A673 (cell line): ENCODE measurements around the gene CHRNA3. TPM values are rescaled to one million over a fixed set of nuclear protein-coding genes. Genes with fewer than 3 reads are reported as not detected.
A peak's percentile ranks its signal among the peaks of the same experiment; 100 is the strongest.

Source experiments
- BruUV-seq: library from RNA; stranded (reverse); fragments of 400-500 nt; replicated peaks from 2 replicates; lab custom pipeline; 2021; lab: Mats Ljungman, UMichigan
- CTCF ChIA-PET: fragments of 300-600 bp; sonication (Branson Sonifier 250); formaldehyde crosslinking; loops from one replicate; lab custom pipeline; 2022; ENCODE audit warnings: antibody characterized with exemption; lab: Charles Lee
- POLR2A ChIA-PET: fragments of 300-600 bp; sonication (Branson Sonifier 250); formaldehyde crosslinking; loops from one replicate; lab custom pipeline; 2022; ENCODE audit warnings: antibody characterized with exemption; ENCODE audit not compliant: low non-redundant PET; lab: Charles Lee
- DNase-seq: peaks from one replicate; pipeline ENCODE4 v3.0.0-alpha.2; 2015; ENCODE audit warnings: low spot score
- H3K27ac ChIP-seq: fragments of 200-600 bp; sonication (generic); 2 replicates; pipeline ENCODE4 v1.5.1; 2016; ENCODE audit warnings: mixed run types, low read depth, mild to moderate bottlenecking, mixed read lengths, antibody characterized with exemption, low read length; ENCODE audit not compliant: poor library complexity, severe bottlenecking
- H3K27me3 ChIP-seq: fragments of 200-600 bp; sonication (generic); replicated peaks from 2 replicates; pipeline ENCODE4 v1.6.1; 2017; ENCODE audit warnings: mixed run types, low read depth, mild to moderate bottlenecking, mixed read lengths, antibody characterized with exemption, low read length; ENCODE audit not compliant: insufficient read depth, poor library complexity
- H3K36me3 ChIP-seq: fragments of 200-600 bp; sonication (generic); 2 replicates; pipeline ENCODE4 v1.6.1; 2016; ENCODE audit warnings: mixed run types, mild to moderate bottlenecking, mixed read lengths, antibody characterized with exemption, low read length; ENCODE audit not compliant: insufficient read depth, poor library complexity, severe bottlenecking
- H3K4me1 ChIP-seq: fragments of 200-600 bp; sonication (generic); 2 replicates; pipeline ENCODE4 v1.6.1; 2017; ENCODE audit warnings: mixed run types, mild to moderate bottlenecking, mixed read lengths, antibody characterized with exemption, low read length; ENCODE audit not compliant: insufficient read depth, poor library complexity, severe bottlenecking
- H3K4me3 ChIP-seq: fragments of 200-600 bp; sonication (generic); 2 replicates; pipeline ENCODE4 v1.5.1; 2016; ENCODE audit warnings: low read depth, mixed run types, mild to moderate bottlenecking, mixed read lengths, low read length; ENCODE audit not compliant: poor library complexity, severe bottlenecking
- H3K9me3 ChIP-seq: fragments of 200-600 bp; sonication (generic); 2 replicates; pipeline ENCODE4 v1.6.1; 2016; ENCODE audit warnings: mixed run types, low read depth, mild to moderate bottlenecking, mixed read lengths, antibody characterized with exemption, low read length; ENCODE audit not compliant: poor library complexity, severe bottlenecking
- CTCF ChIP-seq: fragments of 300-800, 200-600 bp; sonication (generic); conservative IDR thresholded peaks from 2 replicates; pipeline ENCODE4 v1.5.1; 2017; ENCODE audit warnings: low read depth, mild to moderate bottlenecking, antibody characterized with exemption, low read length, moderate library complexity, mixed read lengths
- EZH2 ChIP-seq: fragments of 200-600 bp; sonication (generic); IDR thresholded peaks from 2 replicates; pipeline ENCODE4 v1.6.1; 2017; ENCODE audit warnings: borderline replicate concordance, low read depth, mild to moderate bottlenecking, mixed read lengths, antibody characterized with exemption, low read length; ENCODE audit not compliant: poor library complexity, severe bottlenecking
- intact Hi-C: fragments of 100-400 bp; cut with micrococcal nuclease; formaldehyde crosslinking; loops from one replicate; pipeline ENCODE4 v1.10.0; 2022; ENCODE audit not compliant: unreplicated experiment
- total RNA-seq: library from RNA; stranded (reverse); gene quantifications from 2 replicates; pipeline ENCODE4 v1.2.3, GENCODE V29; 2021

The CHRNA3 gene
- total RNA-seq, 1 experiment from 2014 or later: not detected

GRCh38 chr15:78641749-78642275 lies 21.0 kb upstream of the CHRNA3 start:
- Histone ChIP-seq H3K36me3 (no peaks in the 10 kb centered on the region), H3K27ac (no peak overlapping the region), H3K4me1 (no peaks in the 10 kb centered on the region), H3K4me3 (no peak overlapping the region), H3K9me3 (no peaks in the 10 kb centered on the region), H3K27me3 (peaks cover 71% of the 10 kb centered on the region)
- TF ChIP-seq EZH2 (no peak), CTCF (no peak)
- intact Hi-C loops: no loop called here
- ChIA-PET CTCF (no interaction called here), POLR2A (no interaction called here)
- no peak for DNase-seq
- no TSS peak for BruUV-seq

GRCh38 chr15:78641102-78641748 lies 20.4 kb upstream of the CHRNA3 start, which contains the start of gene CHRNB4:
Gene CHRNB4 (minus strand): TSS chr15:78641210. CDS start chr15:78641133, 77 bp downstream.
- POLR2A ChIA-PET: no interaction called here
- intact Hi-C loops: no loop called here
- Histone ChIP-seq H3K4me1 (no peaks in the 10 kb centered on the region), H3K27ac (no peak within 1 kb of the TSS), H3K36me3 (no peaks in the 10 kb centered on the region), H3K27me3 (peaks cover 71% of the 10 kb centered on the region), H3K4me3 (peak within 1 kb of the TSS; percentile 21), H3K9me3 (no peaks in the 10 kb centered on the region)
- CTCF ChIA-PET: no interaction called here
- no peak for DNase-seq
- no peak for TF ChIP-seq CTCF
- TF ChIP-seq EZH2: no peak
- BruUV-seq: no TSS peak

GRCh38 chr15:78640527-78641101 lies 19.8 kb upstream of the CHRNA3 start:
- no peak for DNase-seq
- no peaks in the 10 kb centered on the region for H3K4me1 ChIP-seq
- CTCF ChIA-PET: no interaction called here

More at GRCh38 chr15:78640527-78641101, 19.8 kb upstream of the CHRNA3 start:
- TF ChIP-seq CTCF (no peak), EZH2 (no peak)
- no TSS peak for BruUV-seq
- POLR2A ChIA-PET: no interaction called here
- Histone ChIP-seq H3K36me3 (no peaks in the 10 kb centered on the region), H3K9me3 (no peaks in the 10 kb centered on the region), H3K27ac (no peak overlapping the region), H3K4me3 (peak overlapping the region; percentile 21), H3K27me3 (peaks cover 68% of the 10 kb centered on the region)
- intact Hi-C loops: no loop called here
